HG02840 (cell line): ENCODE measurements around the gene IGFL1.
"Not testable (repeated sequence)": the region's sequence is repeated elsewhere in the genome, so short reads cannot be mapped to it uniquely, and the experiment has no call there.

Experiments used
- ATAC-seq: cut with Tn5 transposase; IDR thresholded peaks from one replicate; pipeline ENCODE4 v1.9.1; 2021; ENCODE audit warnings: mild to moderate bottlenecking, moderate library complexity, moderate number of reproducible peaks; ENCODE audit not compliant: unreplicated experiment, low FRiP score

Gene IGFL1

GRCh38 chr19:46201454-46202310, 27.9 kb upstream of the IGFL1 start:
- no peak for ATAC-seq

- no peak for ATAC-seq
Observed at GRCh38 chr19:46202426-46202825, 27.1 kb upstream of the IGFL1 start.

GRCh38 chr19:46202872-46203860, 26.4 kb upstream of the IGFL1 start:
- no peak for ATAC-seq

GRCh38 chr19:46204008-46204407, 25.5 kb upstream of the IGFL1 start:
- no peak for ATAC-seq

- no peak for ATAC-seq
Observed at GRCh38 chr19:46205183-46205984, 24.2 kb upstream of the IGFL1 start.

GRCh38 chr19:46206176-46206575, 23.4 kb upstream of the IGFL1 start:
- no peak for ATAC-seq

DNA sequence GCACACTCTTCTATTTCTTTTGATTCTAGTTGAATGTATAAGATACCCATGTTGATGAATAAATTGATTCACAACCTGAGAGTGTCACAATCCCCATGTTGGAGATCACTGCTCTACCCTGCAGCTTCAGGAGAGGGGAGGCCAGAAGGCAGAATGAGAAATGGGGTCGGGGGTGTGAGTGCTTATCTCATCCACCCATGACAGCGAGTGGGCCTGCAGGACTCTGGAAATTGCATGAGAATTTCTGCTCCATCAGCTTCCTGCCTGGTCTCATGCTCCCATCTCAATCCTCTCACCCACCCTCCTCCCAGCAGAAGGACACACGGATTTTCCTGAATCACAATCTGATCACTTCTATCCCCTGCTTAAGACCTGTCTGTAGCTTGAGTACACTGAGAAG, 22.9 kb upstream of the IGFL1 start:
- ATAC-seq, result no peak

- not testable (repeated sequence) for ATAC-seq
Observed at GRCh38 chr19:46207858-46208257, 21.7 kb upstream of the IGFL1 start.

DNA sequence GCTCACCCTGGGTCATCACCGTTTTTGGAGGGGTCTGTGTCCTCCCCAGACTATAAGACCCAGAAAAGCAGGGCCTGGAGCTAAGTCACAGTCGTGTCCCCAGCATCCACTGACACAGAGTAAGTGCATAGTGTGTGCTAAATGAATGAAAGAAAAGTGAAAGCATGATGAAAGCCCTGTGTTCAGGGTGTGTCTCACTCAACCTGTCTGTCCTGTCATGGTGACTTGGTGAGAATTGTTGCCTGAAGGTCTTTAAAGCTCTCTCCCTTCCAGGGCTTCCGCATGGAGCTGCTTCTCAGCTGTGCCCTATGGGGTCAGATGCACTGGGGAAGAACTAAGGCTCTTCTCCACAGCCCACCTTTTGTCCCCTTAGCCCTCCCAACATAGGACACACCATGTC, 20.5 kb upstream of the IGFL1 start:
- no peak for ATAC-seq

- no peak for ATAC-seq
Observed at GRCh38 chr19:46209472-46209871, 20.1 kb upstream of the IGFL1 start.

DNA sequence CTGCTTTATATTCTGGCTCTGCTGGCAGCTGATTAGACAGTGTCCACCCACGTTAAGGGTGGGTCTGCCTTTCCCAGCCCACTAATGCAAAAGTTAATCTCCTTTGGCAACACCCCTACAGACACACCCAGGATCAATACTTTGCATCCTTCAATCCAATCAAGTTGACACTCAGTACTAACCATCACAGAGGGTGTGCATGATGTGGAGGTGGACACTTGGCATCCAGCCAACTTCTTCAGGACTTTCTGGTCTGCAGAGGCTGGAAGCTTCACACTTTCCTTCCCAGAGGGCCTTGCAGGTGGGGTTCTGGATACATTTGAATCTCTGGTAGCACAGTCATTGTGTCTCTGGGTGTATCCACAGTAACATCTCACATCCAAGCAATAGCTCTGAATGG, 18.9 kb upstream of the IGFL1 start:
- ATAC-seq, result no peak

- no peak for ATAC-seq
Observed at GRCh38 chr19:46211201-46211881, 18.2 kb upstream of the IGFL1 start.

- ATAC-seq, result not testable (repeated sequence)
Observed at GRCh38 chr19:46212592-46212991, 16.9 kb upstream of the IGFL1 start.

- ATAC-seq, result no peak
Observed at GRCh38 chr19:46213156-46213555, 16.4 kb upstream of the IGFL1 start.

- ATAC-seq, result no peak
Observed at GRCh38 chr19:46213806-46214205, 15.7 kb upstream of the IGFL1 start.

- ATAC-seq, result no peak
Observed at GRCh38 chr19:46216612-46217011, 12.9 kb upstream of the IGFL1 start.

GRCh38 chr19:46217476-46217875, 12.1 kb upstream of the IGFL1 start:
- ATAC-seq, result no peak

GRCh38 chr19:46218160-46218559, 11.4 kb upstream of the IGFL1 start:
- no peak for ATAC-seq

GRCh38 chr19:46220038-46220615, 9.4 kb upstream of the IGFL1 start:
- no peak for ATAC-seq

GRCh38 chr19:46221152-46221551, 8.4 kb upstream of the IGFL1 start:
- no peak for ATAC-seq
